Duodenal mucosa (tissue), 2 donors: ENCODE measurements around the gene MEAK7.
"Not testable (repeated sequence)": the region's sequence is repeated elsewhere in the genome, so short reads cannot be mapped to it uniquely, and the experiment has no call there.

ENCODE experiments used
- H3K27ac ChIP-seq: one replicate; pipeline ENCODE4 v1.7.0; 2013; ENCODE audit warnings: low read depth, low read length
- H3K27me3 ChIP-seq, 2 donors: one replicate each; pipeline ENCODE4 v1.7.0; 2013; ENCODE audit warnings: low read length in 2 of 2, control low read depth in 1 of 2; ENCODE audit not compliant: insufficient read depth in 2 of 2, control insufficient read depth in 1 of 2
- H3K36me3 ChIP-seq, 2 donors: one replicate each; pipeline ENCODE4 v1.7.0; 2013; ENCODE audit warnings: low read length in 2 of 2, control low read depth in 1 of 2; ENCODE audit not compliant: insufficient read depth in 2 of 2, control insufficient read depth in 1 of 2
- H3K4me1 ChIP-seq, 2 donors: one replicate each; pipeline ENCODE4 v1.7.0; 2013; ENCODE audit warnings: low read length in 2 of 2, control low read depth in 1 of 2; ENCODE audit not compliant: insufficient read depth in 2 of 2, control insufficient read depth in 1 of 2
- H3K4me3 ChIP-seq, 2 donors: one replicate each; pipeline ENCODE4 v1.7.0; 2013; ENCODE audit warnings: low read length in 2 of 2, low read depth in 1 of 2
- H3K9ac ChIP-seq, 2 donors: one replicate each; pipeline ENCODE4 v1.7.0; 2013; ENCODE audit warnings: low read length in 2 of 2, low read depth in 1 of 2
- H3K9me3 ChIP-seq, 2 donors: one replicate each; pipeline ENCODE4 v1.7.0; 2013; ENCODE audit warnings: low read length in 2 of 2, control low read depth in 1 of 2; ENCODE audit not compliant: control insufficient read depth in 1 of 2

MEAK7 gene

GRCh38 chr16:84524941-84525581 is 20.6 kb upstream of the MEAK7 start:
- not testable (repeated sequence) for H3K9me3 ChIP-seq, H3K4me3 ChIP-seq, H3K27me3 ChIP-seq, H3K27ac ChIP-seq, H3K36me3 ChIP-seq, H3K9ac ChIP-seq
- H3K4me1 ChIP-seq: peaks cover 0 to 18% of the 10 kb centered on the region in 2 donors

DNA sequence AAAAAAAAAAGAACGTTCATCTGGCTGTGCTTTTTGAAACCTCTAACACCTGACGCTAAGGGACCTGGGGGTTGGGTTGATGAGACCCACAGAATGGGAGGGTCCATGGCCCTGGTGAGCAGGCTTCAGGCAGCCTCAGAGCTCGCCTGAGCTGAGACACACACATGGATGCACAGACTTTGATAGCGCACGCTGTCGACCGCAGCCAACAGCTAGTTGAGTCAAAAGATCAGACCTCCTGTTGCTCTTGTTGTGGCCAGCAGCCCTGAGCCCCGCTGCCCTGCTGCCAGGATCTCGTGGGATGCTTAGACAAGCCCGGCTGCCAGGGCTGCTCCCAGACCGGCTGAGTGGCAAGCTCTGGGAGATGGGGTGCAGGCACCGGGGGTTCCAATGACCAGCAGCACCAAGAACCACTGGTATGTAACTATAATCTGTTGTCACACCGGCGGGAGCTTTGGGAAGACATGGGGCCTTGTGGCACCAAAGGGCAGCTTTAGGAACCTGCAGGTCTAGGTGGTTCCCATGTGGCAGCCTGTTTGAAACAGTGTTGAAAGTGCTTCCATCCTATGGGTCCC is 20.0 kb upstream of the MEAK7 start:
- Histone ChIP-seq H3K27me3 (no peaks in the 10 kb centered on the region), H3K4me1 (peaks cover under 1 to 22% of the 10 kb centered on the region in 2 donors), H3K36me3 (no peaks in the 10 kb centered on the region), H3K4me3 (no peak overlapping the region), H3K9me3 (no peaks in the 10 kb centered on the region), H3K27ac (no peak overlapping the region), H3K9ac (no peak overlapping the region)

DNA sequence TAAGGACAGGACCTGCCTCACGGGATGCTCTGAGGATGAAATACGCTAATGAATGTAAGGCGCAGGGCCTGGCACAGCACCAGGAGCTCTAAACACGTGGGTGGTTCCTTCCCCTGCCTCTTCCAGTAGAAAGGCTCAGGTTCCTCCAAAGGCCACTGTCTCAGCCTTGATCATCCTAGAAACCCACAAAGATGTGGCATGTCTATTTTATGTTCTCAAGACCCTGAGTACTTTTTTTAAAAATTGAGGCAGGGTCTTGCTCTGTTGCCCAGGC is 17.0 kb upstream of the MEAK7 start:
- H3K4me1 ChIP-seq: peaks cover 10 to 12% of the 10 kb centered on the region in 2 donors
- no peaks in the 10 kb centered on the region for H3K27me3 ChIP-seq
- H3K9me3 ChIP-seq: no peaks in the 10 kb centered on the region
- no peak overlapping the region for H3K4me3 ChIP-seq
- H3K9ac ChIP-seq: no peak overlapping the region
- no peak overlapping the region for H3K27ac ChIP-seq
- H3K36me3 ChIP-seq: no peaks in the 10 kb centered on the region

DNA sequence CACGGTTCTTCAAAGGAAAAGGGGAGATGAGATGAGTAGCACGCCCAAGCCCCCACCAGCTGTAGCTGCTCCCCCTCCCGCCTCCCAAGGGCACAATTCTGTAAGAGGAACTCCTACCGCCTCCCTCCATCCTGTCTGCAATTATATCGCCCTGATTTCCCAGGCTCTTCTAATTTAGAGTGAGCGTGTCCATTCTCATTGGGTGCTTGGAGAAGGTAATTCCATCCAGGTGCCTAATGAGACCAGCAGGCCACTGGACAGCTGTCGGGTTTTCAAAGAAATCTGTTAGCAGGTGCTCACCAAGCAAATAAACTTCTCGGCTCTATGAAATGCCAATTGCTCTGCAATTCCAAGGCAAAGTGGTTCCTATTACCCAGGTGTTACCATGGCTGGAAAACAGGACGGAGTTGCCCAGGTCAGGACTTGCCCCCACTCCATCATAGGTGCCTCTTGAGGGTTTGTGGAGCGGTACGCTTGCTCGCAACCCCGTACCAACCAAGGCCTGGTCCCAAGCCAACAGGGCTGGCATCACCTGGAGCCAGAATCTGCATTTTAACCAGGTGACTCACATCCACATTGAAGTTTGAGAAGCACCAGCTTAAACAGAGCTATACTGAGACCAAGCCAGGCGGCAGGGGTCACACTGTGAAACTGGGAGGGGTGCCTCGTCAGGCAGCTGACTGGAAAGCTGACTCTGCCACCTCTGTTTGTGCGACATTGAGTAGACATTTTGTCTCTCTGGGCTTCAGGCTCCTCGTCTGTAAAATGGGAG is 16.5 kb upstream of the MEAK7 start:
- no peaks in the 10 kb centered on the region for H3K27me3 ChIP-seq
- no peaks in the 10 kb centered on the region for H3K36me3 ChIP-seq
- H3K4me1 ChIP-seq: peaks cover 10% of the 10 kb centered on the region in 2 donors
- no peaks in the 10 kb centered on the region for H3K9me3 ChIP-seq
- H3K4me3 ChIP-seq: no peak overlapping the region
- H3K27ac ChIP-seq: no peak overlapping the region
- no peak overlapping the region for H3K9ac ChIP-seq

DNA sequence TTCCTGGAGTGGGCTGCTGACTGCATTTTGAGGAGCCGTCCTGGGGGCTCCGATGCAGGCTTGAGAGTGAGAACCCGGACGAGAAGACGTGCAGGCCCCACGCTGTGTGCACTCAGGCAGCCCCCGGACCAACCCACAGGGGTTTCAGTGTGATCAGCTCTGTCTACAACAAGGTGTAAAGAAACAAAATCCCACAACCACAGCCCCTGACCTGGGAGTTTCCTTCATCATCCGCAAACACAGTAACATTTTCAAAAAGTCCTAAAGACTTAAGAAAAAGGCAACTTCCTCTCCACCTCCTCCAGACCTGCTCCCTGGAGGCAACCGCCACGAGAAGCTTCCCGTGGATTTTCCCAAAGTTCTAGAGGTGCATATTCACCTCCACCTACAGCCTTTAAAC is 15.4 kb upstream of the MEAK7 start:
- H3K36me3 ChIP-seq: no peaks in the 10 kb centered on the region
- no peak overlapping the region for H3K4me3 ChIP-seq
- no peak overlapping the region for H3K9ac ChIP-seq
- no peaks in the 10 kb centered on the region for H3K27me3 ChIP-seq
- H3K9me3 ChIP-seq: no peaks in the 10 kb centered on the region
- H3K27ac ChIP-seq: no peak overlapping the region
- peaks cover 10 to 15% of the 10 kb centered on the region in 2 donors for H3K4me1 ChIP-seq

GRCh38 chr16:84518804-84519341 is 14.4 kb upstream of the MEAK7 start:
- Histone ChIP-seq H3K27me3 (no peaks in the 10 kb centered on the region), H3K4me1 (peaks cover 14 to 20% of the 10 kb centered on the region in 2 donors), H3K4me3 (peak overlapping the region in 1 of 2 donors; percentile 5), H3K36me3 (no peaks in the 10 kb centered on the region), H3K9ac (no peak overlapping the region), H3K9me3 (no peaks in the 10 kb centered on the region), H3K27ac (no peak overlapping the region)

- not testable (repeated sequence) for H3K9me3 ChIP-seq, H3K27ac ChIP-seq, H3K9ac ChIP-seq, H3K36me3 ChIP-seq, H3K4me3 ChIP-seq, H3K27me3 ChIP-seq
- peaks cover 14 to 24% of the 10 kb centered on the region in 2 donors for H3K4me1 ChIP-seq
These were observed 13.8 kb upstream of the MEAK7 start for GRCh38 chr16:84518220-84518619.

DNA sequence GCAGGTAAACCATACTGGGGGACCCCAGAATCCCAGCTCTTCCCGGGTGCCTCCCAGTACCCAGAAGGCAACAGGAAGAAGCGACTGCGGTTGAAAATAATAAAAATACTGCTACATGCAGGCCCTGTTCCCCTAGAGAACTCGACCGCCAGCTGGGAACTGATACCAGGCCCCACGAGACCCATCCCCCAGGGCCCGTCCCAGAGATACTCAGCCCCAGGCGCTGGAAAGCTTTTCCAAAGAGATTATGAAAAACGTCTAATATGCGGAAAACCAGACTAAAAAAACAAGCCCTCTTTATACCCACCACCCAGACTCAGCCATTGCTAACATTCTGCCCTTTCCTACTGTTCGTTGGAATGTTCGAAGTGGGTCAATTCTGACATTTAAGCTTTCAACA is 12.9 kb upstream of the MEAK7 start:
- Histone ChIP-seq H3K4me1 (peaks cover 14 to 24% of the 10 kb centered on the region in 2 donors), H3K9me3 (no peaks in the 10 kb centered on the region), H3K27me3 (no peaks in the 10 kb centered on the region), H3K4me3 (no peak overlapping the region), H3K9ac (no peak overlapping the region), H3K36me3 (no peaks in the 10 kb centered on the region), H3K27ac (no peak overlapping the region)

DNA sequence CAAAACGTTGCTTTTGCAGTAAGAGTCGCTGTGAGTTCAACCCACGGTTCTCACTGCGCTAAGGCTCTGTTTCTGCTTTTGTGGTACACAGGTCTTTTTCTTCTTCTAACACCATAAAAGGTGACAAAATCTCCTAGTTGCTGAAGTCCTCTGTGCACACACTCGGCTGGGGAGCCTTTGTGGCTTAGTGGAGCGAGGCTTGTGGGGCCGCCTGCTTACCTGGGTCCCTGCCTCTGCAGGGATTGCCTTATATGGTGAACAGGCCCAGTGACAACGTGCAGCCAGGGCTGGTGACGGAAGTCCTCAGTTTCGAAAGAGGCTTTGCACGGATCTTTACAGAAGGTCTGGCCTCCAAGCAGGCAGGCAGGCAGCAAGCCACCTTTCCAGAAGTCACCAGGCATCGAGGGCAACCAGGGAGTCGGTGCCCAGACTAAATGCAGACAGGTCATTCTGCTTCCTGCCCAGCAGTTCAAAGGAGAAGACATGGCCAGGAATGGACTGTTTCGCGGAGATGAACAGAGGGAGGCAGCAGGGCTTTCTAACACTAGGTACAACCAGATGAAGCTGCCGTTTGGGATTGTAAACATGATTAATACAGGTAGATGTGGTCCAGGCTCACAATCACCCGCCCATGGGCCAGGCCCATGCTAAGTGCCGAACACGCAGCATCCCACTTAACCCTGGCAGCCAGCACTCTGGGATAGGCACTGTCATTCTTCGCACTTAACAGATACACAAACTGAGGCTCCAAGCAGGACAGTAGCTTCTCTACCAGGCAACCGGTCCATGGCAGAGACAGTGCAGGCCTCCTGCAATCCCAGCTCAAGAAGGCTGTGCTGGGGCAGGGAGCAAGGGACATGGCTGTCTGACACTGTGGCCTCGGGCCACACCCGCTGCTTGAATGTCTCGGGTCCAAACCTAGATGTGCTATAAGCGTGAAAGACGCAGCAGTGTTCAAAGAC is 10.7 kb upstream of the MEAK7 start:
- Histone ChIP-seq H3K9me3 (no peaks in the 10 kb centered on the region), H3K4me1 (peaks cover 24 to 27% of the 10 kb centered on the region in 2 donors), H3K9ac (peak overlapping the region; percentile 14 to 18), H3K36me3 (no peaks in the 10 kb centered on the region), H3K4me3 (no peak overlapping the region), H3K27me3 (no peaks in the 10 kb centered on the region), H3K27ac (peak overlapping the region; percentile 34)
